ENCODE measurements around the gene LHX2. TPM values are rescaled to one million over a fixed set of nuclear protein-coding genes. Genes with fewer than 3 reads are reported as not detected.

The LHX2 gene
- total and polyA plus RNA-seq, 8 donors = 0.18 TPM; not detected in 7

- H3K4me3 ChIP-seq = no peak overlapping the region
- 45 to 62% (median 55%) methylated on average over 8 of the region's 8 CpGs for WGBS, 5 donors
- no peak overlapping the region for H3K27ac ChIP-seq
- H3K36me3 ChIP-seq = no peaks in the 10 kb centered on the region
- no peak for TF ChIP-seq POLR2AphosphoS5 (IDR thresholded peaks at IDR 0.05)
- no peak for TF ChIP-seq CTCF (IDR thresholded peaks at IDR 0.05)
- TF ChIP-seq POLR2A (IDR thresholded peaks at IDR 0.05) = no peak
- TF ChIP-seq EP300 (IDR thresholded peaks at IDR 0.05) = no peak
- peaks cover 10 to 16% (median 12%) of the 10 kb centered on the region in 4 donors for H3K4me1 ChIP-seq
- peaks cover 0 to 85% (median 30%) of the 10 kb centered on the region in 3 donors for H3K27me3 ChIP-seq
- intact Hi-C loops (cut with DNase I; ENCODE audit: low total_unique reads) = no loop called here
- no peak for DNase-seq
- no peaks in the 10 kb centered on the region for H3K9me3 ChIP-seq
Measured at GRCh38 chr9:124047251-124047672, 35.7 kb downstream of the LHX2 start.

DNA sequence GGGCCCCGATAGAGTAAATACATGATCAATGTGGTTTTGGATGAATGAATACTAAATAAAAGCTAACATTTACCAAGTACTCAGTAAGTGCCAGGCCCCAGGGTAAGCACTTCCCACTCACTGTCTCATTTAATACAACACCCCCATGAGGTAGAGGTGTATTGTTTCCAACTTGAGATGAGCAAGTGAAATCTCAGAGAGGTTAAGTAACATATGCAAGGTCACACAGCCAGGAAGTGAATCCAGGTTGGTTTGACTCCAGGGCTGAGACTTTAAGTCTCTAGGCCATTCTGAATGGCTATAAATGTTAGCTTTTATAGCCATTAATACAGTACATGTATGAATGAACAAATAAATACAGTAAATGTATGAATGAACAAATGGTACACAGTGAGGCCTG, 39.4 kb downstream of the LHX2 start:
- peaks cover 0 to 74% (median under 1%) of the 10 kb centered on the region in 3 donors for H3K27me3 ChIP-seq
- no peak for DNase-seq
- intact Hi-C loops (cut with DNase I; ENCODE audit: low total_unique reads) = no loop called here
- 72 to 89% (median 86%) methylated on average over 1 of the region's 1 CpG for WGBS, 5 donors
- H3K27ac ChIP-seq = no peak overlapping the region
- H3K9me3 ChIP-seq = no peaks in the 10 kb centered on the region
- H3K36me3 ChIP-seq = no peaks in the 10 kb centered on the region
- TF ChIP-seq POLR2A (IDR thresholded peaks at IDR 0.05) (no peak), CTCF (IDR thresholded peaks at IDR 0.05) (no peak), EP300 (IDR thresholded peaks at IDR 0.05) (no peak), POLR2AphosphoS5 (IDR thresholded peaks at IDR 0.05) (no peak)
- no peak overlapping the region for H3K4me3 ChIP-seq
- H3K4me1 ChIP-seq = peaks cover 0 to 1% (median under 1%) of the 10 kb centered on the region in 4 donors

DNA sequence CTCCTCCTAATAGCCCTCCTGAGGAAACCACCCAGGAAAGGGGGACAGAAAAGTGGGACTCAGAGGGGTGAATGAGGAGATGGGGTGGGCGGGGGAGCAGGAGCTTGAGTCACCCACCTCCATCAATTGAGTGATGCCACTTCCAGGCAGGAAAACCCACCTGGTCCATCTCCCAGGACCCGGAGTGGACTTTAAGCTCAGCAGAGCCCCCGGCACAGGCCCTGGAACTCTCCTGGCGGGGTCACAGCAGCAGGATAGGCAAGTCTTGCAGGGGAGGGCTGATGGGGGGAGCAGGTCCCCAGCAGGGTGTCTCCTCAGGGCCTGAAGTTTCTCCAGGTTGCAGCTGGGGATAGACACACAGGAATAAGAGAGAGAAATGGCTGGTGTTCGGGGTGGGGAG, 40.8 kb downstream of the LHX2 start:
- Histone ChIP-seq H3K36me3 (no peaks in the 10 kb centered on the region), H3K27me3 (peaks cover 0 to 70% (median 0%) of the 10 kb centered on the region in 3 donors), H3K4me3 (no peak overlapping the region), H3K4me1 (no peaks in the 10 kb centered on the region), H3K9me3 (no peaks in the 10 kb centered on the region), H3K27ac (no peak overlapping the region)
- no peak for TF ChIP-seq POLR2A (IDR thresholded peaks at IDR 0.05)
- TF ChIP-seq CTCF (IDR thresholded peaks at IDR 0.05) = no peak
- no peak for TF ChIP-seq EP300 (IDR thresholded peaks at IDR 0.05)
- TF ChIP-seq POLR2AphosphoS5 (IDR thresholded peaks at IDR 0.05) = no peak
- DNase-seq = no peak
- WGBS, 5 donors = 81 to 96% (median 89%) methylated on average over 5 of the region's 5 CpGs
- intact Hi-C loops (cut with DNase I; ENCODE audit: low total_unique reads) = no loop called here

DNA sequence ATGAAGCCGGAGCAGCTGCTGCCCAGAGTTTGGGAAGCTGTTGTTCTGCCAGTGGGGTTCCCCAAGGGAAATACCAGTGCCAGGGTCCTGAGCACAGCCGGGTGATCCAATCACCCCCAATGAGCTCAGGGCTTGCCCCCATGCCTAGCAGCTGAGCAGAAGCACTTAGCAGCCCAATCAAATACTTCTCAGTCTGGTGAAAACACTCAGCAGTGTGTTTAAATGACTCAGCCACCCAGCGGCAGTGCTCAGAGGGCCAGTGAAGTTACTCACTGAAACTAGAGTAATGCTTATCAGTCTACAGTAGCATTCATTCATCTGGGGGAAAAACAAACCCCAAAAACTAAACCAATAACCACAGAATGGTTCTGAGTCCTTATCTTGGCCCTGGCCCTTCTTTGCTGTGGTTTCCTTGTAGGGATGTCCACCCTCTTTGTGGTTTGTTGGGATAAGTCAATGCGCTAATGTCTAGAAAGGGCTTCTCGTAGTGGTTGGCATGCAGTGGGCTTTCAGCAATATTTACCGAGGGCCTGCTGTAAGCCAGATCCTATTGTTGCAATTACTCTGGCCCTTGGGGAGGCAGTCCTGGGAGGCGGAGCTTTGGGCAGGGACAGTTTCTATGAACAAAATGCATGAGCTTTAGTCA, 43.1 kb downstream of the LHX2 start:
- H3K4me3 ChIP-seq = no peak overlapping the region
- TF ChIP-seq POLR2AphosphoS5 (IDR thresholded peaks at IDR 0.05) (no peak), EP300 (IDR thresholded peaks at IDR 0.05) (no peak), CTCF (IDR thresholded peaks at IDR 0.05) (no peak), POLR2A (IDR thresholded peaks at IDR 0.05) (no peak)
- intact Hi-C loops (cut with DNase I; ENCODE audit: low total_unique reads) = no loop called here
- H3K4me1 ChIP-seq = no peaks in the 10 kb centered on the region
- H3K9me3 ChIP-seq = no peaks in the 10 kb centered on the region
- H3K27me3 ChIP-seq = peaks cover 0 to 71% (median 0%) of the 10 kb centered on the region in 3 donors
- no peak for DNase-seq
- H3K36me3 ChIP-seq = no peaks in the 10 kb centered on the region
- no peak overlapping the region for H3K27ac ChIP-seq
- WGBS, 5 donors = 40 to 53% (median 49%) methylated on average over 6 to 7 of the region's 7 CpGs
